ENCODE data around the gene UNC119B. TPM values are rescaled to one million over a fixed set of nuclear protein-coding genes. Genes with fewer than 3 reads are reported as not detected.

UNC119B gene
- total and polyA plus RNA-seq, 2 of the 4 experiments (the other 2 are of a cell fraction), result 8.4 to 21.6 TPM

- ChIA-PET CTCF (no interaction called here), POLR2A (ENCODE audit: unreplicated experiment) (interaction anchor here (0.5 kb wide), 1 partner anchor 52 kb away, joined by 11 read pairs; no protein-coding TSS in a partner anchor)
- no peak overlapping the region for H3K18ac ChIP-seq (ENCODE audit: low read depth, low read length)
- H3K4ac ChIP-seq (ENCODE audit: low read depth, low read length), result no peak overlapping the region
- H4K91ac ChIP-seq (ENCODE audit: insufficient read depth, low read depth, low read length), result no peak overlapping the region
- no peak overlapping the region for H3K23ac ChIP-seq (ENCODE audit: low read depth, low read length)
- H3K14ac ChIP-seq (replicated peaks; ENCODE audit: low read depth, low read length), result no peak overlapping the region
- H3K9me1 ChIP-seq (ENCODE audit: insufficient read depth, low read length), result peaks cover 3% of the 10 kb centered on the region; the same call in 1 of the 2 replicates
- WGBS, 2 experiments (ENCODE audit: extremely low coverage in 2 of 2, insufficient read length in 1 of 2), result 46% methylated on average over 2 of the region's 3 CpGs; no CpG with 5 or more reads in 1 of the 2 experiments
- no peak overlapping the region for H3K56ac ChIP-seq (ENCODE audit: extremely low read depth, insufficient read depth, low read length)
- TF ChIP-seq NFE2L2 (IDR thresholded peaks at IDR 0.05; ENCODE audit: low read depth, low read length), result no peak
- no peak for TF ChIP-seq CEBPB (IDR thresholded peaks at IDR 0.05; ENCODE audit: low read depth, low read length)
- no peak for TF ChIP-seq SMC3 (IDR thresholded peaks at IDR 0.05; ENCODE audit: low read depth, low read length)
- no peak for TF ChIP-seq RAD21 (IDR thresholded peaks at IDR 0.05; ENCODE audit: low read length)
- TF ChIP-seq MAZ (IDR thresholded peaks at IDR 0.05; ENCODE audit: borderline replicate concordance, low read depth, low read length), result no peak
- no peak for TF ChIP-seq RCOR1 (IDR thresholded peaks at IDR 0.05; ENCODE audit: insufficient replicate concordance, low read length)
- TF ChIP-seq MAFK (IDR thresholded peaks at IDR 0.05; ENCODE audit: low read depth, low read length), result no peak
- TF ChIP-seq CTCF (conservative IDR thresholded peaks at IDR 0.05; ENCODE audit: low read depth, low read length), result no peak
- no peak for TF ChIP-seq CHD1 (IDR thresholded peaks at IDR 0.05; ENCODE audit: low read depth, low read length)
- TF ChIP-seq RFX5 (IDR thresholded peaks at IDR 0.05; ENCODE audit: low read depth, low read length), result no peak
- no peak overlapping the region for H2BK120ac ChIP-seq (ENCODE audit: low read depth, low read length)
- H2BK5ac ChIP-seq (ENCODE audit: low read depth, low read length, poor library complexity, severe bottlenecking), result no peak overlapping the region
- no peaks in the 10 kb centered on the region for H3K27me3 ChIP-seq (ENCODE audit: control insufficient read depth, insufficient read depth, low read length)
- H3K36me3 ChIP-seq (ENCODE audit: control insufficient read depth, insufficient read depth, low read length), result peaks cover 46% of the 10 kb centered on the region
- H3K79me1 ChIP-seq (ENCODE audit: low read depth in 1 of 2, low read length in 2 of 2), result no peaks in the 10 kb centered on the region
- H2BK20ac ChIP-seq (ENCODE audit: low read depth, low read length), result no peak overlapping the region
- DNase-seq (no peak), ATAC-seq (ENCODE audit: low read depth) (no peak)
- no peak overlapping the region for H3K4me2 ChIP-seq (ENCODE audit: low read depth, low read length)
- no peak overlapping the region for H3K4me3 ChIP-seq (ENCODE audit: insufficient read depth, low read depth, low read length)
- H2AK5ac ChIP-seq (ENCODE audit: low read depth, low read length), result no peak overlapping the region
- dilution Hi-C loops (cut with HindIII; ENCODE audit: low sequenced_read_pairs, unreplicated experiment) (no loop called here), in situ Hi-C loops (cut with MboI; ENCODE audit: low sequenced_read_pairs) (no loop called here), intact Hi-C loops (cut with micrococcal nuclease) (loop anchor here (5.0 kb wide), 1 partner anchor 436 kb away; the partner anchor contains the start of gene PLA2G1B)
- no peak overlapping the region for H4K8ac ChIP-seq (ENCODE audit: low read depth in 2 of 2, low read length in 2 of 2)
- no peak overlapping the region for H3K27ac ChIP-seq (ENCODE audit: insufficient read depth, low read length)
- BruUV-seq (replicated peaks), result no TSS peak
- H2AK9ac ChIP-seq (replicated peaks; ENCODE audit: low read depth, low read length, poor library complexity), result no peak overlapping the region
- no peak overlapping the region for H4K5ac ChIP-seq (ENCODE audit: low read depth, low read length)
- no peaks in the 10 kb centered on the region for H3K9me3 ChIP-seq (ENCODE audit: control insufficient read depth, insufficient read depth, low read length)
- no peaks in the 10 kb centered on the region for H4K20me1 ChIP-seq (ENCODE audit: insufficient read depth, low read length)
- H3K4me1 ChIP-seq (ENCODE audit: control insufficient read depth, insufficient read depth, low read length), result no peaks in the 10 kb centered on the region
- no peak overlapping the region for H2AFZ ChIP-seq (replicated peaks; ENCODE audit: low read length, poor library complexity)
- no peak overlapping the region for H2BK15ac ChIP-seq (ENCODE audit: low read depth, low read length)
- H3K9ac ChIP-seq (ENCODE audit: low read depth, low read length), result no peak overlapping the region
Observed at GRCh38 chr12:120763250-120763649, 53.0 kb downstream of the UNC119B start.

Measured in IMR-90 (cell line).